K562 (cell line): ENCODE results near the gene HMGB1. TPM values are rescaled to one million over a fixed set of nuclear protein-coding genes. Genes with fewer than 3 reads are reported as not detected.

Experiments
- ATAC-seq: fragments of 200-7000 bp; cut with Tn5 transposase; 3 replicates; pipeline ENCODE4 v1.9.1; 2020; ENCODE audit warnings: moderate library complexity
- BruUV-seq: library from RNA; stranded (reverse); fragments of 400-500 nt; replicated peaks from 2 replicates; lab custom pipeline; 2021; lab: Mats Ljungman, UMichigan
- CTCF ChIA-PET: fragments of 300-600 bp; formaldehyde crosslinking; extraction: SDS; loops from one replicate; lab custom pipeline; 2021; ENCODE audit warnings: low intra/inter-chr PET ratio; lab: Yijun Ruan, JAX
- POLR2A ChIA-PET: fragments of 300-600, 350-650 bp; sonication (Branson Sonifier 250); formaldehyde crosslinking; extraction: SDS; loops from one replicate; lab custom pipeline; 2021; ENCODE audit warnings: antibody characterized with exemption, inconsistent platforms; lab: Yijun Ruan, JAX
- DNase-seq, 4 experiments: peaks; one replicate each; pipeline versions ENCODE4 v3.0.0 to v3.0.0-alpha.2; 2011 to 2018; ENCODE audit warnings: low spot score in 3 of 4, mixed read lengths in 3 of 4; ENCODE audit errors: extremely low read depth in 1 of 4
- FAIRE-seq: peaks from 2 replicates; lab custom pipeline; 2011; peaks lifted over from hg19 to GRCh38; lab: Jason Lieb, UNC
- H2AFZ ChIP-seq: 2 replicates; pipeline ENCODE4 v1.6.0; 2011; ENCODE audit warnings: low read depth, low read length, control low read depth, inconsistent platforms
- H3K27ac ChIP-seq: fragments of 200-600 bp; 3 replicates; pipeline ENCODE4 v1.8.0; 2011; ENCODE audit warnings: low read depth, mild to moderate bottlenecking, control low read depth, inconsistent platforms, low read length, moderate library complexity, mixed read lengths; ENCODE audit errors: extremely low read depth
- H3K27me3 ChIP-seq, 2 experiments: fragments of 300-600 bp in 1 of 2; 2 replicates in 1 of 2; 3 replicates in 1 of 2; pipeline versions ENCODE4 v1.6.0 to v1.8.0; 2011; ENCODE audit warnings: inconsistent platforms in 2 of 2, low read length in 2 of 2, mild to moderate bottlenecking in 1 of 2, mixed read lengths in 1 of 2, moderate library complexity in 1 of 2; ENCODE audit not compliant: control insufficient read depth in 2 of 2, insufficient read depth in 2 of 2
- H3K36me3 ChIP-seq: fragments of 300-600 bp; 3 replicates; pipeline ENCODE4 v1.8.0; 2011; ENCODE audit warnings: mild to moderate bottlenecking, low read length, inconsistent platforms; ENCODE audit not compliant: control insufficient read depth, insufficient read depth
- H3K4me1 ChIP-seq, 2 experiments: fragments of 200-600 bp in 1 of 2; replicated peaks in 1 of 2; 2 replicates in 1 of 2; 3 replicates in 1 of 2; pipeline versions ENCODE4 v1.5.1 to v1.8.0; 2011; ENCODE audit warnings: inconsistent platforms in 2 of 2, low read length in 2 of 2, mild to moderate bottlenecking in 1 of 2, mixed read lengths in 1 of 2, moderate library complexity in 1 of 2; ENCODE audit not compliant: control insufficient read depth in 2 of 2, insufficient read depth in 2 of 2
- H3K4me2 ChIP-seq: 2 replicates; pipeline ENCODE4 v1.6.1; 2011; ENCODE audit warnings: low read length, control low read depth, inconsistent platforms, mixed read lengths; ENCODE audit not compliant: insufficient read depth
- H3K4me3 ChIP-seq: fragments of 200-600 bp; sonication (generic), shearing (Covaris generic); 2 replicates; pipeline ENCODE4 v1.5.1; 2016; ENCODE audit warnings: control low read depth, inconsistent platforms
- H3K79me2 ChIP-seq: fragments of 200-600 bp; 3 replicates; pipeline ENCODE4 v1.8.0; 2011; ENCODE audit warnings: low read length, inconsistent platforms; ENCODE audit not compliant: control insufficient read depth, insufficient read depth
- H3K9ac ChIP-seq, 2 experiments: 2 replicates each; pipeline versions ENCODE4 v1.6.0 to v1.6.1; 2011; ENCODE audit warnings: low read depth in 2 of 2, low read length in 2 of 2, control low read depth in 1 of 2, inconsistent platforms in 1 of 2, mild to moderate bottlenecking in 1 of 2, mixed read lengths in 1 of 2; ENCODE audit not compliant: insufficient read depth in 1 of 2
- H3K9me1 ChIP-seq: one replicate; pipeline ENCODE4 v1.6.0; 2011; ENCODE audit warnings: inconsistent platforms, mild to moderate bottlenecking, low read length, moderate library complexity; ENCODE audit not compliant: control insufficient read depth, insufficient read depth
- H3K9me3 ChIP-seq: replicated peaks from 2 replicates; pipeline ENCODE4 v1.5.1; 2011; ENCODE audit warnings: low read depth, low read length, inconsistent platforms; ENCODE audit not compliant: control insufficient read depth, insufficient read depth
- H4K20me1 ChIP-seq: replicated peaks from 2 replicates; pipeline ENCODE4 v1.6.1; 2011; ENCODE audit warnings: low read length, inconsistent platforms, mixed read lengths; ENCODE audit not compliant: control insufficient read depth, insufficient read depth
- ARID1B ChIP-seq: fragments of 450-650 bp; IDR thresholded peaks from 2 replicates; pipeline ENCODE4 v1.6.1; 2016; ENCODE audit warnings: antibody characterized with exemption, mild to moderate bottlenecking, inconsistent platforms
- DPF2 ChIP-seq: fragments of 450-650 bp; IDR thresholded peaks from 2 replicates; pipeline ENCODE4 v1.6.1; 2016
- EP400 ChIP-seq: fragments of 450-650 bp; IDR thresholded peaks from 2 replicates; pipeline ENCODE4 v1.6.1; 2017; ENCODE audit warnings: antibody characterized with exemption, mild to moderate bottlenecking, moderate library complexity
- JUND ChIP-seq, 2 experiments: IDR thresholded peaks; 2 replicates in 1 of 2; 3 replicates in 1 of 2; pipeline ENCODE4 v1.6.1; 2011; ENCODE audit warnings: borderline replicate concordance in 2 of 2, low read depth in 2 of 2, low read length in 2 of 2, improper control_type of control experiment in 1 of 2, missing biosample characterization in 1 of 2, missing genetic modification characterization in 1 of 2, missing genetic modification reagents in 1 of 2
- POLR3A ChIP-seq: IDR thresholded peaks from 2 replicates; pipeline ENCODE4 v1.6.1; 2011; ENCODE audit warnings: borderline replicate concordance, mild to moderate bottlenecking, moderate library complexity; ENCODE audit not compliant: insufficient read length, insufficient read depth; ENCODE audit errors: extremely low read depth
- RBBP5 ChIP-seq: fragments of 200-600 bp; sonication (generic); IDR thresholded peaks from 2 replicates; pipeline ENCODE4 v1.6.1; 2012; ENCODE audit warnings: borderline replicate concordance, mild to moderate bottlenecking, low read length, control low read depth, inconsistent platforms; ENCODE audit not compliant: insufficient read depth, poor library complexity, severe bottlenecking
- RHOXF2B ChIP-seq: fragments of 250-450 bp; sonication (Bioruptor Pico); conservative IDR thresholded peaks from 2 replicates; pipeline ENCODE4 v1.5.1; 2021
- SPI1 ChIP-seq: IDR thresholded peaks from 2 replicates; pipeline ENCODE4 v1.6.1; 2011; ENCODE audit warnings: low read depth, low read length, control low read depth, borderline replicate concordance
- TFAM ChIP-seq: fragments of 250-450 bp; sonication (Bioruptor Pico); conservative IDR thresholded peaks from 2 replicates; pipeline ENCODE4 v1.5.0; 2021; ENCODE audit warnings: mild to moderate bottlenecking, moderate library complexity
- TGIF2 ChIP-seq: sonication (generic); formaldehyde crosslinking; IDR thresholded peaks from 2 replicates; pipeline ENCODE4 v1.8.1; 2022; ENCODE audit warnings: mild to moderate bottlenecking, missing genetic modification reagents, moderate library complexity
- XRCC5 ChIP-seq: fragments of 200-400 bp; formaldehyde crosslinking; IDR thresholded peaks from 2 replicates; pipeline ENCODE4 v1.6.1; 2017; ENCODE audit warnings: low read depth, mild to moderate bottlenecking, low read length
- YBX1 ChIP-seq: fragments of 450-650 bp; IDR thresholded peaks from 2 replicates; pipeline ENCODE4 v1.7.1; 2016; ENCODE audit warnings: mild to moderate bottlenecking
- YY1 ChIP-seq, 3 experiments: IDR thresholded peaks; 2 replicates each; pipeline ENCODE4 v1.6.1; 2011; ENCODE audit warnings: low read length in 2 of 3, mild to moderate bottlenecking in 2 of 3, moderate library complexity in 2 of 3, borderline replicate concordance in 1 of 3, control low read depth in 1 of 3, low read depth in 1 of 3; ENCODE audit not compliant: insufficient read depth in 3 of 3, insufficient replicate concordance in 2 of 3, control insufficient read depth in 1 of 3, insufficient read length in 1 of 3; ENCODE audit errors: extremely low read depth in 1 of 3
- ZNF121 ChIP-seq: sonication (generic); formaldehyde crosslinking; conservative IDR thresholded peaks from 2 replicates; pipeline ENCODE4 v1.8.0; 2022; ENCODE audit warnings: missing genetic modification reagents
- WGBS: fragments of 100-300 bp; shearing (Covaris generic); methylation state at CpG from one replicate; pipeline ENCODE4 v1.1.6; 2016; ENCODE audit warnings: low coverage, mixed read lengths; ENCODE audit not compliant: insufficient coverage; ENCODE audit errors: missing lambda C conversion rate; 5-methylcytosine and 5-hydroxymethylcytosine counted together
- in situ Hi-C: fragments of 300-500 bp; cut with MboI; formaldehyde crosslinking; loops from 4 replicates; pipeline ENCODE4 v1.15.0; 2018; ENCODE audit warnings: inconsistent platforms, mixed read lengths
- intact Hi-C: fragments of 100-400 bp; cut with micrococcal nuclease; formaldehyde crosslinking; loops from 2 replicates; pipeline ENCODE4 v1.14.2; 2022
- polyA plus RNA-seq, 8 experiments: library from polyadenylated mRNA; depleted of rRNA in 4 of 8; stranded (reverse) in 5 of 8; unstranded in 3 of 8; fragments of >200 nt; fragmentation: Nextera tagmentation in 2 of 8; fragmentation: Illumina TruSeq in 1 of 8; extraction: Ambion mirVana in 2 of 8; extraction: Trizol in 1 of 8; gene quantifications; 2 replicates each; pipeline versions ENCODE4 v1.2.1 to v1.2.3, GENCODE V29; 2011 to 2014; ENCODE audit warnings: inconsistent platforms in 1 of 8, missing spikeins in 1 of 8
- total RNA-seq, 7 experiments: library from RNA; depleted of rRNA in 6 of 7; stranded (reverse); fragments of >200 nt in 6 of 7; fragmentation: Illumina TruSeq in 2 of 7; extraction: Trizol in 2 of 7; gene quantifications; 2 replicates each; pipeline versions ENCODE4 v1.2.1 to v1.2.3, GENCODE V29; 2011 to 2021; ENCODE audit warnings: low replicate concordance in 1 of 7
- TF ChIP-seq, protein P1 (sequence below): fragments of 200-800 bp; sonication (Bioruptor generic); IDR thresholded peaks from 2 replicates; pipeline ENCODE4 v1.6.1; 2017; ENCODE audit warnings: missing genetic modification characterization, missing compliant biosample characterization

HMGB1 gene
- total and polyA plus RNA-seq, 9 of the 15 experiments (the other 6 are each of a cell fraction or from before 2014, with no cell fraction given) = 442 to 1,896 (median 933) TPM

DNA sequence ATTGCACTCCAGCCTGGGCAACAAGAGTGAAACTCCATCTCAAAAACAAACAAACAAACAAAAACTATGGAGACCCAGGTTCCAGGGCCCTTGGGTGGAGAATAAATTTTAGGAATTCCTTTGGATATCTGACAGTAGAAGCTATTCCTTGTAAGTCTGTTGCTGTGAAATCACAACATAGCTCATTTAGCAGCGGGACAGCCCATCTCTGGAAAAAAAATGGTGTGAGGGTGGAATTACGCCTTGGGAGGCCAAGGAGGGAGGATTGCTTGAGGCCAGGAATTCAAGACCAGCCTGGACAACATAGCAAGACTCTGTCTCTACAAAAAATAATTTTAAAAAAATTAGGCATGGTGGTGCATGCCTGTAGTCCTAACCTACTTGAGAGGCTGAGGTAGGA, 15.7 kb downstream of the HMGB1 start:
- Histone ChIP-seq H3K9me3 (no peaks in the 10 kb centered on the region), H3K9me1 (no peaks in the 10 kb centered on the region), H3K4me3 (no peak overlapping the region), H2AFZ (no peak overlapping the region), H3K79me2 (no peaks in the 10 kb centered on the region), H3K4me1 (peaks cover 0 to 6% of the 10 kb centered on the region in 2 experiments; a peak in 2 of 5 replicates), H3K27ac (no peak overlapping the region), H3K27me3 (no peaks in the 10 kb centered on the region; a peak in 1 of 5 replicates), H3K9ac (no peak overlapping the region), H3K4me2 (no peak overlapping the region), H3K36me3 (no peaks in the 10 kb centered on the region), H4K20me1 (no peaks in the 10 kb centered on the region)
- no peak for FAIRE-seq
- no peak for ATAC-seq
- no peak for TF ChIP-seq YBX1
- no peak for TF ChIP-seq RBBP5
- no peak for TF ChIP-seq XRCC5
- no peak for TF ChIP-seq JUND (IDR thresholded peaks at IDR 0.05; ENCODE audit: borderline replicate concordance, low read depth, low read length)
- no peak for TF ChIP-seq JUND (tag; IDR thresholded peaks at IDR 0.05; ENCODE audit: borderline replicate concordance, low read depth, low read length)
- TF ChIP-seq SPI1 = no peak
- no peak for TF ChIP-seq EP400
- no peak for TF ChIP-seq TGIF2
- TF ChIP-seq ARID1B = no peak
- no peak for TF ChIP-seq RHOXF2B
- no peak; the same call in 1 of the 2 replicates for TF ChIP-seq ZNF121 (CRISPR knock-in tag)
- TF ChIP-seq POLR3A = no peak
- no peak for TF ChIP-seq TFAM (CRISPR knock-in tag)
- TF ChIP-seq, protein P1, sequence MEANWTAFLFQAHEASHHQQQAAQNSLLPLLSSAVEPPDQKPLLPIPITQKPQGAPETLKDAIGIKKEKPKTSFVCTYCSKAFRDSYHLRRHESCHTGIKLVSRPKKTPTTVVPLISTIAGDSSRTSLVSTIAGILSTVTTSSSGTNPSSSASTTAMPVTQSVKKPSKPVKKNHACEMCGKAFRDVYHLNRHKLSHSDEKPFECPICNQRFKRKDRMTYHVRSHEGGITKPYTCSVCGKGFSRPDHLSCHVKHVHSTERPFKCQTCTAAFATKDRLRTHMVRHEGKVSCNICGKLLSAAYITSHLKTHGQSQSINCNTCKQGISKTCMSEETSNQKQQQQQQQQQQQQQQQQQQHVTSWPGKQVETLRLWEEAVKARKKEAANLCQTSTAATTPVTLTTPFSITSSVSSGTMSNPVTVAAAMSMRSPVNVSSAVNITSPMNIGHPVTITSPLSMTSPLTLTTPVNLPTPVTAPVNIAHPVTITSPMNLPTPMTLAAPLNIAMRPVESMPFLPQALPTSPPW = no peak
- no peak for TF ChIP-seq YY1 (IDR thresholded peaks at IDR 0.05; ENCODE audit: borderline replicate concordance in 1 of 3, control insufficient read depth in 1 of 3, extremely low read depth in 1 of 3, insufficient read depth in 3 of 3, insufficient read length in 1 of 3, insufficient replicate concordance in 2 of 3, low read depth in 1 of 3, low read length in 2 of 3)
- no peak for TF ChIP-seq DPF2
- ChIA-PET POLR2A (no interaction called here), CTCF (no interaction called here)
- intact Hi-C loops (no loop called here), in situ Hi-C loops (no loop called here)
- no TSS peak for BruUV-seq
- 80% methylated on average over 2 of the region's 2 CpGs for WGBS
- no peak for DNase-seq
